Measurements from ENCODE around the gene DLEU7.
A peak's percentile ranks its signal among the peaks of the same experiment; 100 is the strongest.

The DLEU7 gene

GRCh38 chr13:50842251-50842989 is 1.1 kb downstream of the DLEU7 start:
- no peak for FAIRE-seq

DNA sequence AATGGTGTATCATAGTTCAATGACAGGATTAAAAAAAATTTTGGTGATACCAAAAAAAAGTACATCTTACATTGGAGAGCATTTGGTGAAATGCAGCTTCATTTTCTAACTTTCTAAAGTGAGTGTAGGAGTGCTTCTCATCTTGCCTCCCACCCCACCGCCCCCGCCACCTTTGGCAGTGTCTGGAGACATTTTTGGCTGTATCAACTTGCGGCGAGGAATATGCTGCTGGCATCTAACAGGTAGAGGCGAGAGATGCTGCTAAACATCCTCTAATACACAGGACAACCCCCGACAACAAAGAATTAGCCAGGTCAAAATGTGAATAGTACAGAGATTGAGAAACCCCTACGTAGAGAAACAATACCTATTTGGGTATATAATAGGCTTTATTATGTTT is 1.7 kb downstream of the DLEU7 start:
- no peak for FAIRE-seq

GRCh38 chr13:50840284-50840683 is 3.2 kb downstream of the DLEU7 start:
- no peak for FAIRE-seq

DNA sequence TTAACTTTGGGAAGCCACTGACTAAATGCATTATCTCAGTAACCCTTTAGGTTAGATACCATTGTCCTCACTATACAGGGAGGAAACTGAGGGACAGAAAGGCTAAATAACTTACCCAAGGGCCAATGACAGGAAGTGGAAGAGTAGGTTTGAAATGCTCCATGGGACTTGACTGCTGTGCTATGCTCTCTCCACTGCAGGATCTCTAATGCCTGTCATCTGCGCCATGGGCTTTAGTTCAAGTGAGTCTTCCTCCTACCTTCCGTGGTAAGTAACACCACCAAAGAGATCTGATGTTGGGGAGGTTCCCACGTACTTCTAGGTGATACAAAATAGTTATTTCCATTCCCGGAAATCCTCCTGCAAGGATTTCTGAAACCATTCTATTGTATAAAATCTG is 3.7 kb downstream of the DLEU7 start:
- FAIRE-seq, result no peak

DNA sequence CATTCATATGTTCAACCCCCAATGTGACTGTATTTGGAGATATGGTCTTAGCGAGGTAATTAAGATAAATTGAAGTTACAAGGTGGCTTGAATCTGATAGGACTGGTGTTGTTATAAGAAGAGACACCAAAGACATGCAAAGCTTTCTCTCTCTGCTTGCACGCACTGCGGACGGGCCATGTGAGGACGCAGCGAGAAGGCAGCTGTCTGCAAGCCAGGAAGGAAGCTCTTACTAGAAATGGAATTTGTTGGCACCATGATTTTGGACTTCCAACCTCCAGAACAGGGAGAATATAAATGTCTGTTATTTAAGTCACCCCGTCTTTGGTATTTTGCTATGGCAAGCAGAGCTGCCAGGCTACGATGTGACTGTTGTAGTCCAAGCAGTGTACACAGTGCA is 4.8 kb downstream of the DLEU7 start:
- FAIRE-seq, result no peak

DNA sequence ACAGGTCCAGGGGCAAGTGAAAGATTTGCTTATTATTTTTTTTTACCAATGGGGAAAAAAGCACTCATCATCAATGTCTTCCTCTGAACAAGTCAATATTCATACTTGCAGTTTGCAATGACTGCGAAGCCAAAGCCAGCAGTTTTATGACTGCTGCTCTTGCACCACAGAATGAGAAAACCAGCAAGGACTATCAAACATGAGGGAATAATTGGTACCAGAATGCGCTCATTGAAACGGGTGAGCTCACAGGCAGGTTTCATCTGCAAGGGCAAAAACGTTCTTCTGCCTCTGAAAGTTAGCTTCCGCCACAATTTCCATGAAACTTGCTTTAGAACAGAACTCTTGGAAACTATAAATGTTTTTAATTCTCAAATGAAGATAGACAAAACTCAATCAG is 5.5 kb downstream of the DLEU7 start:
- no peak for FAIRE-seq

DNA sequence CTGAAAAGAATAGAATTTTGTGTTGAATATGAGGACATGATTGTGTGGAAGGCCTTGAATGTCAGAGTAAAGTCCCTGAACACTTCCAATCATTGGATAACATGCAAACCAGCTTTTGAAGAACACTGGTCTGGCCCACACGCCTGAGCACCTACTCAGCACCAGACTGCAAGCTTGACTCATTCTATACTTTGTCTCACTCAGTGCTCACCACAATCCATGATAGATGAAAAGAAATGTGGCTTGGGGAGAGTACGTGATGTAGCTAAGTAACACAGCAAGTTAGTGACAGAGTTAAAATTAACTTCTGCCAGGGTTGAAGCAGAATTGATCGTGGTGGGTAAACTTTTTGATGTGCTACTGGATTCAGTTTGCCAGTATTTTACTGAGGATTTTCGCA is 12.0 kb downstream of the DLEU7 start:
- FAIRE-seq, result no peak

DNA sequence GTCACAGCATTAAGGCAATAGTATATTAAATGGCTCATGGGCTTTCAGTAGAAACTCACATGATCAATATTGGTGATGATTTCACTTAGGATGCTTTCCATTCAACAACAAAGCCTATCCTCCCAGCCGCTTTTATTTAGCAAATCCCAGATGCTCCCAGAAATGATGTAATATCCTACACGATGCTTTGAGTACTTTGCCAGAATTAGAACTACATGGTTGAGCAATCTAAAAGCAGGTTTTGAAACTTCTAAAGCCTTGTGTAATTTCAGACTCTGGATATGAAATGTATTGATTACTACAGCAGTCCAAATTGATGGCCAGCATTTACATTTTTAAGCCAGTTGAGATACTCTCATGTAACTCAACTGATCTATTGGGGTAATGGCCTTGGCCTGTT is 13.6 kb downstream of the DLEU7 start:
- no peak for FAIRE-seq

GRCh38 chr13:50829226-50829625 is 14.3 kb downstream of the DLEU7 start:
- no peak for FAIRE-seq

DNA sequence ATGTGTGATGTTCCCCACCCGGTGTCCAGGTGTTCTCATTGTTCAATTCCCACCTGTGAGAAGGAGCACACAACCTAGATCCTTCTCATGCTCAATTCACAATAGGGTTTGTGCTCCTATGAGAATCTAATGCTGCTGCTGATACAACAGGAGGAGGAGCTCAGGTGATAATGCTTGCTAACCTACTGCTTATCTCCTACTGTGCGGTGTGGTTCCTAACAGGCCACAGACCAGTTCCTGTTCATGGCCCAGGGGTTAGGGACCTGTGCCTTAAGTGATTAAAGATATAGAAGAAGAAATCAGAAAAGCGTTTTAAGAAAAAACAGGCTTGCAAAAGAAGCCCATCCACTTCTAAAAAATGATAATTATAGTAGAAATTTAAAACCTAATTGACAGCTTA is 17.5 kb downstream of the DLEU7 start:
- FAIRE-seq, result no peak

DNA sequence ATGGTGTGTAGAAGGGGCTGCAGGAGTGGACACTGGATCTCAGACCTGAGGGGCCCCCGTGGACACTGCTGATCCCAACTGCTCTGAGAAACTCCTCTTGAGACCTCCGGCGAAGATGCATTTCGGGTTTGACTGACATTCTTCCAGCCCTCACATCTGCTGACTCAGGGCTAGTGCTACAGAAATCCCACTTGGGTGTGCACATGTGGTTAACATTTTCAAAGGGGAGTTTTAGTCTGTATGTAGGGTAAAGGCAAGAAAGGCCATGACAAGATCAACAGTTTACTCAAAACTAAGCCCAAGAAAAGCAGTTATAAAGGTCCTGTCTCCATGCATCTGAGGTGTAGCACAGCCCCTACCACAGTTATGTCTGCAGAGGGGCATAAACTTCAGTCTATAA is 31.2 kb downstream of the DLEU7 start:
- no peak for FAIRE-seq

DNA sequence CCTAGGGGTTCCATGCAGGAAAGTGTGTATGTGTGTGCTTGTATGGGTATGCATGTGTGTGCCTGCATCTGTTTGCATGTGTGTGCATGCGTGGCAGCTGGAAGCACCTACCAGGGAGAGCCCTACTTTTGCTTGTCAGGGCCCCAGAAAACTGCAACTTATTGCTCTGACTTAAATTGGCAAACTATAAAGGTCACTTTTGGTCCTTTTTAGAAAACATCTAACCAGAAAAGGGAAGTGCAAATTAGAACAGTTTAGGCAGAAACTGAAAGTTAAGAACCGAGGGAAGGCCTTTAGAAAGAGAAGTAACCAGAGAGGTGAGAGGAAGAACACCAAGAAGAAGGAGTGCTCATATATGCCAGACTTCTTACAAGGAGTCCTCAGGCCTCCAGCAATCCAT is 32.5 kb downstream of the DLEU7 start:
- no peak for FAIRE-seq

- FAIRE-seq, result no peak
Observed at GRCh38 chr13:50810468-50810867, 33.0 kb downstream of the DLEU7 start.

DNA sequence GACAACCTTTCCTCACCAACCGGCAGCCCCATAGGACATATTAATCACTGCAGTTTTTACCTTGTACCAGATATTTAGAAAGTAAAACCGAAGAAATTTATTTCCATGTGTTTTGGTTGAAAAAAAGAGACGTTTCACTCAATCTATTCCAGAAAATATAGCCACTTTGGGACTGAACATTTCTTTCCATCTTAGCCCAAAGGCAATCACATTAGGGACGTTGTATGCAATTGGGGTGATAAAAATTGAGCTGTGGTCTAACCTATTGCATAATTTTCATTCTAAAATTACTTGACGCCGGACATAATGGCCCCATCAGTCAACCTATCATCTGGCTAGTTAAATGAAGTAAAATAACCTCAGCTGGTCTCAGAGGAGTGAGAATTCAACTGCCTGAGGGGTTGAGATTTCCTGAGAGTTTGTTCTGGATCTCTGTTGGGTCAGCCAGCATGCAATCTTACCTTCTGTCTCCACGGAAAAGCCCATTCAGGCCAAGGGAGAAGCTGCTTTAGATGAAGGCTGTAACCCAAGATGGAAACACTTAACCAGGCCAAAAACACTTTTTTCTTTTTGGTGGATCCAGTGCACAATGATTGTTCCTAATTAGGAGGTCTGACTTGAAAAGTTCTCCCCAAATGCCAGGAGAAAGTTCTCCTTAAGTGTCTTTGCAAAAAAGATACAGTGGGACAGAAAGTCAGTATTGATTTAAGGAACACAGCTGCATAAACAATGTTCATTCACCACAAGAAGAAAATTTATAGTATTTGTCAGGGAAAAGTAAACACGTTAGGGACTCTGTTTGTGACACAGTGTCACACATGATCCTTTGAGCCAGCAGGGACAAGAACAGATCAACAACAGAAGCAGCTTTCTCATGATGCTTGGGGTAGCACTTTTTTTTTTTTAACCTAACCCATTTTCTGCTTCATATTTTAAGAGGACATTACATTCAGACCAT is 34.1 kb downstream of the DLEU7 start:
- FAIRE-seq, result no peak

DNA sequence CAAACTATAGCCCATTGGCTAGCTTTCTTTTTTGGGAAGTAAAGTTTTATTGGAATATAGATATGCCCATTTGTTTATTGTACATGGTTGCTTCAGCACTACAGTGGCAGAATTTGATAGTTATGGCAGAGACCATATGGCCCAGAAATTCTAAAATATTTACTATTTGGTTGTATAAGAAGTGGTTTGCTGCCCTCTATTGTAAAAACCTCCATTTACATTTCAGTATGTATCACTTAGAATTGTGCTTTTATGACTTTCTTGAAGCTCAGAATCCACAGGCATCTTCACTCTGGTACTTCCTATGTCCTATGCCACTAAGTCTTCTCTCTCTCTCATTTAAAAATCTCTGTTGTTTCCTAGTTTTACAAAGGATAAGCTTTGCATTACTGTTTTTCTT is 37.7 kb downstream of the DLEU7 start:
- FAIRE-seq, result no peak

DNA sequence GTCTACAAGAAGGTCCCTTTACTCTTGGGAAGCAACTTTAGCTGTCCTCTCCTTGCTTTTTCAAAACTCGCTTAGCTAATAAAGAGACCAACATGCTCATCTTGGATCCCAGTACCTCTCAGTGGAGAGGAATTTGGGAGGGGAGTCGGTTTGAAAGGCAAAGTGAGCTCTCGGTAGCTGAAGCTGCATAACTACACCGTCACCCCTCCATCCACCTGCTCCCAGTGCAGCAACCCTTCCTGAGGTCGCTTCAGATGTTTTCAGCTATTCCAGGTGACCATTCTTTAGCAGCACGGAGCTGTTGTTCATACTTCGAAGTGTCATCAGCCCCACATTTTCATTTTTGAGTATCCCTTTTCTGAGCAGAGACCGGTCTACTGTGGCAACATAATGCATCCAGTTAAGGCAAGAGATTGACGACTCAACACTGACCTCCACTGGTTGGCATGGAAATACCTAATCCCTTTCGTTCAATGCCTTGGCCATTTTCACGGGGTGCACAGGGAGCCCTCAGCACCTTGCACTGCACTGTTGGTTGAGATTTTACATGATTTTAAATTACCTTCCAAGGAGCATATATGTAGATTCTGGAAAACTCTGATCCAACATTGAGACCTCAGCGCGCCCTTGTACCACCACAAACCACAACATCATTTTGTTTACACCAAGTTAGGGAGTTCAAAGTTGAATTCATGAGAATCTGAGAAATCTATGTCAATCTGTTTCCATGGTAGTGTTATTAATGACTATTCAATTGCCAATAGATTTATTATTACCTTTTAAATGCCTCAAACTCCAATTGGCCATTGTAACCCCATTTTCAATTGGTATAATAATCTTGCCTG is 42.2 kb downstream of the DLEU7 start:
- peak; percentile 28 for FAIRE-seq

GRCh38 chr13:50800091-50800739 is 43.3 kb downstream of the DLEU7 start:
- no peak for FAIRE-seq

GRCh38 chr13:50798923-50799322 is 44.6 kb downstream of the DLEU7 start:
- FAIRE-seq, result no peak

DNA sequence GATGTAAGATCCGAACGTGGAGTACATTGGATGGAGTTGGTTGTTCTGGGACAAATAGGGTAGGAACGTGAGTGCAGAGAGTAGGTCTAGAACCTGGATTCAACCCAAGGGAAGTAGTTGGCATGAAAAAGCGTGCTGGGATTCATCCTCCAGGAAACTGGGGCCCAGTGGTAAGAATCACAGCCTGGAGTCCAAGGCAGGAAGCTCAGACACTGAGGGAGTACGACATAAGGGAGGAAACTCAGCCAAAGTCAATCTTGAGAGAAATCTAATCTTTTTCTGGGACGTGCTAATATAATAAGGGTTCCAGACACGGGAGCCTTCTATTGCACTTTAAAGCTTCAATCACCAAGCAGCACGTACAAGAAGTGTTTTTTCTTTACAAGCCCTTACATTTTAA is 46.4 kb downstream of the DLEU7 start:
- FAIRE-seq, result no peak

DNA sequence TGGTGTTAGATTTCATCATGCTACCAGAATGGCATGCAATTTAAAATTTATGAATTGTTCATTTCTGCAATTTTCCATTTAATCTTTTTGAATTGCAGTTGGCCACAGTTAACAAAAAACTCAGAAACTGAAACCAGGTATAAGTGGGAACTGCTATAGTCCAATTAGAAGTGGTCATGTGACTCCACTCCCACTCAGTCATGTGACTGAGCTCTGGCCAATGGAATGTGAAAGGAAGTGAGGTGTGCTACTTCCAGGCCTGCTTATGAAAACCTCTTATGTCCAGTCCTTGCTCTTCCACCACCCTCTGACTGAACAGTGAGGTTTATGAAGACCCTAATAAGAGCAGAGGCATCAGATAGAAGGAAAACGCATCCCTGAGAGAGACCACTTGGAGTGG is 47.0 kb downstream of the DLEU7 start:
- no peak for FAIRE-seq

- FAIRE-seq, result no peak
Observed at GRCh38 chr13:50794226-50794625, 49.3 kb downstream of the DLEU7 start.

DNA sequence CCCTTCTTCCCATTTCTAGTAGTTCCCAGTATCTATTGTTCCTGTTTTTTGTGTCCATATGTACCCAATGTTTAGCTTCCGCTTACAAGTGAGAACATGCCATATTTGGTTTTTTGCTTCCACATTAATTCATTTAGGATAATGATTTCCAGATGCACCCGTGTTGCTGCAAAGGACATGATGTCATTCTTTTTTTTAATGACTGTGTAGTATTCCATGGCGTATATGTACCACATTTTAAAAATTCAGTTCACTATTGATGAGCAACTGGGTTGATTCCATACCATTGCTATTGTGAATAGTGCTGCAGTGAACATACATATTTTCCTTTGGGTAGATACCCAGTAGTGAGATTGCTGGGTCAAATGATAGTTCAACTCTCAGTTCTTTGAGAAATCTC is 50.5 kb downstream of the DLEU7 start:
- no peak for FAIRE-seq

All from G401.6 (cell line).